D721Med (cell line): Measurements from ENCODE around the gene TIGD1.

Experiments used
- DNase-seq: peaks from one replicate; pipeline ENCODE4 v3.0.0; 2011; ENCODE audit warnings: low spot score; ENCODE audit not compliant: insufficient read length
- FAIRE-seq: peaks from 2 replicates; lab custom pipeline; 2011; peaks lifted over from hg19 to GRCh38; lab: Jason Lieb, UNC
- CTCF ChIP-seq: IDR thresholded peaks from 2 replicates; pipeline ENCODE4 v1.5.1; 2012; ENCODE audit warnings: mild to moderate bottlenecking, control low read depth; ENCODE audit not compliant: insufficient read depth; ENCODE audit errors: missing control alignments

Gene TIGD1

GRCh38 chr2:232513353-232513752, 37.0 kb downstream of the TIGD1 start:
- DNase-seq (no peak), FAIRE-seq (no peak)

GRCh38 chr2:232512602-232513001, 37.8 kb downstream of the TIGD1 start:
- DNase-seq: peak; percentile 83
- FAIRE-seq: no peak
- TF ChIP-seq CTCF: no peak

More at GRCh38 chr2:232513353-232513752, 37.0 kb downstream of the TIGD1 start:
- TF ChIP-seq CTCF: no peak

GRCh38 chr2:232511336-232511890, 38.9 kb downstream of the TIGD1 start:
- TF ChIP-seq CTCF: no peak
- FAIRE-seq (no peak), DNase-seq (no peak)

- FAIRE-seq: no peak
- no peak for DNase-seq
- TF ChIP-seq CTCF: no peak
Measured at GRCh38 chr2:232508251-232508650, 42.1 kb downstream of the TIGD1 start.

GRCh38 chr2:232506709-232507108, 43.6 kb downstream of the TIGD1 start:
- no peak for FAIRE-seq
- no peak for DNase-seq
- no peak for TF ChIP-seq CTCF

- TF ChIP-seq CTCF: no peak
- DNase-seq: no peak
- no peak for FAIRE-seq
Measured at GRCh38 chr2:232505856-232506255, 44.5 kb downstream of the TIGD1 start.

- TF ChIP-seq CTCF: no peak
- DNase-seq (no peak), FAIRE-seq (no peak)
Measured at GRCh38 chr2:232504438-232504837, 45.9 kb downstream of the TIGD1 start.
